Suprapubic skin (tissue), 4 donors: ENCODE measurements around the gene CCDC167. TPM values are rescaled to one million over a fixed set of nuclear protein-coding genes. Genes with fewer than 3 reads are reported as not detected.

Experiments used
- DNase-seq, 2 donors: peaks; one replicate each; pipeline ENCODE4 v3.0.0-alpha.2; 2019; ENCODE audit warnings: low spot score in 2 of 2
- H3K27ac ChIP-seq: fragments of 200-600 bp; sonication (generic); one replicate; pipeline ENCODE4 v1.5.1; 2019
- H3K27me3 ChIP-seq: fragments of 200-600 bp; sonication (generic); one replicate; pipeline ENCODE4 v1.5.1; 2019
- H3K36me3 ChIP-seq: fragments of 200-600 bp; sonication (generic); one replicate; pipeline ENCODE4 v1.5.1; 2019
- H3K4me1 ChIP-seq: fragments of 200-600 bp; sonication (generic); one replicate; pipeline ENCODE4 v1.5.1; 2019
- H3K4me3 ChIP-seq: fragments of 200-600 bp; sonication (generic); one replicate; pipeline ENCODE4 v1.5.1; 2019; ENCODE audit warnings: mild to moderate bottlenecking
- H3K9me3 ChIP-seq: fragments of 200-600 bp; sonication (generic); one replicate; pipeline ENCODE4 v1.5.1; 2019
- EP300 ChIP-seq: sonication (generic); formaldehyde crosslinking; IDR thresholded peaks from one replicate; pipeline ENCODE4 v1.6.1; 2017; ENCODE audit warnings: antibody characterized with exemption
- POLR2A ChIP-seq, 2 donors: fragments of 450-650 bp; IDR thresholded peaks; one replicate each; pipeline ENCODE4 v1.6.1; 2017; ENCODE audit warnings: antibody characterized with exemption in 2 of 2, mild to moderate bottlenecking in 2 of 2, moderate library complexity in 2 of 2
- POLR2AphosphoS5 ChIP-seq, 3 donors: sonication (generic); formaldehyde crosslinking; IDR thresholded peaks; one replicate each; pipeline ENCODE4 v1.6.1; 2017; ENCODE audit warnings: antibody characterized with exemption in 3 of 3
- WGBS: methylation state at CpG from one replicate; pipeline ENCODE4 v1.1.5; 2018; 5-methylcytosine and 5-hydroxymethylcytosine counted together
- total RNA-seq, 4 donors: library from RNA; depleted of rRNA; stranded (reverse); fragments of >200 nt; gene quantifications; one replicate each; pipeline ENCODE4 v1.1.0, GENCODE V29; 2016
- TF ChIP-seq, protein P1 (sequence below), 2 donors: fragments of 200-600 bp in 1 of 2; fragments of 450-650 bp in 1 of 2; sonication (generic) in 1 of 2; IDR thresholded peaks; one replicate each; pipeline ENCODE4 v1.5.1; 2016 to 2019; ENCODE audit warnings: antibody characterized with exemption in 2 of 2, mild to moderate bottlenecking in 1 of 2, moderate library complexity in 1 of 2

Gene CCDC167
- total RNA-seq, 4 donors from 2014 or later: 16.3 to 31.3 (median 25.1) TPM

GRCh38 chr6:37489697-37490336 lies 9.9 kb downstream of the CCDC167 start:
- DNase-seq: peak in 1 of 2 donors; percentile 41
- H3K9me3 ChIP-seq: no peaks in the 10 kb centered on the region
- H3K27me3 ChIP-seq: no peaks in the 10 kb centered on the region
- H3K27ac ChIP-seq: no peak overlapping the region
- 59% methylated on average over 7 of the region's 10 CpGs for WGBS
- TF ChIP-seq POLR2A (IDR thresholded peaks at IDR 0.05): no peak
- peaks cover 17% of the 10 kb centered on the region for H3K4me1 ChIP-seq
- no peak overlapping the region for H3K4me3 ChIP-seq
- no peaks in the 10 kb centered on the region for H3K36me3 ChIP-seq

DNA sequence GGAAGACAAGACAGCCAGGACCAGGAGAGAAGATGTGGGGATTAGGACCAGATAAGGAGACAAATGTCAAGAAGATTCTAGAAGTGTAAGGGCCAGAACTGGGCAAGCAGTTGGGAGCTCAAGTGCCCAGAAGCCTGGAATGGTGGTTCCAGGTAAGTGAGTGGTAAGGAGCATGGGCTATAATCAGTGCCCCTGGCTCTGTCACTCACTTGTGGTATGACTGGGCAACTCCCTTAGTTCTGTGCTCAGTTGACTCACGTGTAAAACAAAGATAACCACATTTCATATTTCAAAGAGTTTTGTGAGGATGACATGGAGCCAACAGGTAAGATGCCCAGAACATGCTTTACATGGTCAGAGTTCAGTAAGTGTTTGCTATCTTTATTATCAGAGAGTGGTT lies 11.2 kb downstream of the CCDC167 start:
- H3K9me3 ChIP-seq: no peaks in the 10 kb centered on the region
- peaks cover 2% of the 10 kb centered on the region for H3K36me3 ChIP-seq
- H3K4me3 ChIP-seq: no peak overlapping the region
- peaks cover 17% of the 10 kb centered on the region for H3K4me1 ChIP-seq
- H3K27me3 ChIP-seq: no peaks in the 10 kb centered on the region
- no peak for DNase-seq
- no peak overlapping the region for H3K27ac ChIP-seq
- 47% methylated on average over 1 of the region's 1 CpG for WGBS
- TF ChIP-seq POLR2A (IDR thresholded peaks at IDR 0.05): no peak
- no peak for TF ChIP-seq EP300
- TF ChIP-seq, protein P1, sequence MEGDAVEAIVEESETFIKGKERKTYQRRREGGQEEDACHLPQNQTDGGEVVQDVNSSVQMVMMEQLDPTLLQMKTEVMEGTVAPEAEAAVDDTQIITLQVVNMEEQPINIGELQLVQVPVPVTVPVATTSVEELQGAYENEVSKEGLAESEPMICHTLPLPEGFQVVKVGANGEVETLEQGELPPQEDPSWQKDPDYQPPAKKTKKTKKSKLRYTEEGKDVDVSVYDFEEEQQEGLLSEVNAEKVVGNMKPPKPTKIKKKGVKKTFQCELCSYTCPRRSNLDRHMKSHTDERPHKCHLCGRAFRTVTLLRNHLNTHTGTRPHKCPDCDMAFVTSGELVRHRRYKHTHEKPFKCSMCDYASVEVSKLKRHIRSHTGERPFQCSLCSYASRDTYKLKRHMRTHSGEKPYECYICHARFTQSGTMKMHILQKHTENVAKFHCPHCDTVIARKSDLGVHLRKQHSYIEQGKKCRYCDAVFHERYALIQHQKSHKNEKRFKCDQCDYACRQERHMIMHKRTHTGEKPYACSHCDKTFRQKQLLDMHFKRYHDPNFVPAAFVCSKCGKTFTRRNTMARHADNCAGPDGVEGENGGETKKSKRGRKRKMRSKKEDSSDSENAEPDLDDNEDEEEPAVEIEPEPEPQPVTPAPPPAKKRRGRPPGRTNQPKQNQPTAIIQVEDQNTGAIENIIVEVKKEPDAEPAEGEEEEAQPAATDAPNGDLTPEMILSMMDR (IDR thresholded peaks at IDR 0.05): no peak
- TF ChIP-seq POLR2AphosphoS5 (IDR thresholded peaks at IDR 0.05): no peak

- no peak for TF ChIP-seq EP300
- TF ChIP-seq POLR2AphosphoS5 (IDR thresholded peaks at IDR 0.05): no peak
- TF ChIP-seq POLR2A (IDR thresholded peaks at IDR 0.05): no peak
- TF ChIP-seq, protein P1 (IDR thresholded peaks at IDR 0.05): no peak
- H3K27ac ChIP-seq: no peak overlapping the region
- peaks cover 9% of the 10 kb centered on the region for H3K36me3 ChIP-seq
- H3K27me3 ChIP-seq: no peaks in the 10 kb centered on the region
- H3K4me3 ChIP-seq: no peak overlapping the region
- WGBS: 79% methylated on average over 9 of the region's 9 CpGs
- H3K4me1 ChIP-seq: peaks cover 10% of the 10 kb centered on the region
- no peaks in the 10 kb centered on the region for H3K9me3 ChIP-seq
- DNase-seq: no peak
Measured at GRCh38 chr6:37487591-37488380, 11.9 kb downstream of the CCDC167 start.

DNA sequence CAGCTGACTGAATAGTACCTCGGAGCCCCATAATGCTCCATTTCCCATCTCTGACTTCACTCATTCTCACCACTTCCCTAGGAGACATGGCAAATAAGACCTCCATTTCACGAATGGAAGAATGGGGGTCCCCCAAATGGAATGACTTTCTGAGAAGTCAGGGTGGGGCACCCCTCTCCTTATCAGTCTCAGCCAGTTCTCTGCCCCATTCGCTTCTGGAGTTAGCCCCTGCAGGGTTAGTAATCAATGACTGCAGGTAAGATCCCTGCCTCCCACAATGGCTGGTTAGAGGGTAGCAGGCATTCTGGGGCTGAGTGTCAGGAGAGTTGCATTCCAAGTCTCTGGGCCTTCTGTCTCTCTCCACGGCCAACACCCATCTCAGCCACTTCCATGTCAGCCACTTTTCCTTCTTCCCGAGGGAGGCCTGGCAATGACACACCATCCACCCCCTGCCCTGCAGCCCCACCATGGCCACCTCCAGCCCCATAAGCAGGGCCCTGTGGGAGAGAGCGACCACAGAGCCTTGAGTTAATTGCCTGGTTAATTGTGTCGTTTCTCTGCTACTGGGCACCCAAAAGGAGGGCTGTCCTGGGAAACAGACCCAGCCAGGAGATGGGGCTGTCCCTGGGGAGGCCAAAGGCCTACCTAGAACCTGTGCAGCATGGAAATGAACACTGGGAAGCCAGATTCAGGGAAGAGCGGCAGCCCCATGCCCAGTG lies 13.4 kb downstream of the CCDC167 start:
- Histone ChIP-seq H3K27ac (no peak overlapping the region), H3K9me3 (no peaks in the 10 kb centered on the region), H3K27me3 (no peaks in the 10 kb centered on the region), H3K4me1 (peaks cover 5% of the 10 kb centered on the region), H3K36me3 (peaks cover 22% of the 10 kb centered on the region), H3K4me3 (no peak overlapping the region)
- DNase-seq: no peak
- WGBS: 88% methylated on average over 6 of the region's 8 CpGs
- TF ChIP-seq EP300 (no peak), POLR2AphosphoS5 (IDR thresholded peaks at IDR 0.05) (no peak)
- TF ChIP-seq, protein P1 (IDR thresholded peaks at IDR 0.05): no peak

DNA sequence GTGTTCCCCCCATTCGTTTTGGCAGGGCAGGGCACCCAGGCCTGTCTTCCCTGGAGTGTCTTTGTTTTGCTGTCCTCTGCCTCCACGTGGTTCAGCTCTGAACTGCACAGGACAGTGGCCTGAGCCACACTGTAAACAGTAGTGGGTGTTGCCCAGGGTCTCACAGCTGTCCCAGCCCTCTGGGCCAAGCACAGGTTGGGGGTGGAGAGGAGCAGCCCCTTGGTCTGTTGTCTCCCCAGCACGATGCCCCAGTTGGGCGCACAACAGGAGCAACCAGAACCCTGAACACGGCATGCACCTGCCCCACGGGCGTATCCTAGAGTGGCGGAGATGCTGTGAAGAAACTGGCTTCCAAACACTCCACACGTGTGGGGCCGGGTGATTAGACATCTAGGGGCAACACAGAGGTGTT lies 14.4 kb downstream of the CCDC167 start:
- H3K4me3 ChIP-seq: no peak overlapping the region
- WGBS: 87% methylated on average over 8 of the region's 10 CpGs
- no peak for DNase-seq
- H3K9me3 ChIP-seq: no peaks in the 10 kb centered on the region
- peaks cover 32% of the 10 kb centered on the region for H3K36me3 ChIP-seq
- no peaks in the 10 kb centered on the region for H3K27me3 ChIP-seq
- TF ChIP-seq, protein P1 (IDR thresholded peaks at IDR 0.05): no peak
- TF ChIP-seq EP300 (no peak), POLR2AphosphoS5 (IDR thresholded peaks at IDR 0.05) (no peak), POLR2A (IDR thresholded peaks at IDR 0.05) (no peak)
- H3K27ac ChIP-seq: no peak overlapping the region
- H3K4me1 ChIP-seq: no peaks in the 10 kb centered on the region
